Colonic mucosa (tissue), 4 donors: ENCODE measurements around the gene LRRK2. TPM values are rescaled to one million over a fixed set of nuclear protein-coding genes. Genes with fewer than 3 reads are reported as not detected.

Source experiments
- DNase-seq: peaks from one replicate; pipeline ENCODE4 v3.0.0-alpha.2; 2020
- H3K27ac ChIP-seq: fragments of 200-600 bp; one replicate; pipeline ENCODE4 v1.8.0; 2021
- H3K27me3 ChIP-seq: fragments of 200-600 bp; one replicate; pipeline ENCODE4 v1.8.0; 2021
- H3K36me3 ChIP-seq: fragments of 200-600 bp; one replicate; pipeline ENCODE4 v1.8.0; 2021
- H3K4me1 ChIP-seq: fragments of 200-600 bp; one replicate; pipeline ENCODE4 v1.8.0; 2021; ENCODE audit warnings: mild to moderate bottlenecking
- H3K4me3 ChIP-seq: fragments of 200-600 bp; one replicate; pipeline ENCODE4 v1.8.0; 2021
- H3K9ac ChIP-seq, 2 donors: one replicate each; pipeline ENCODE4 v1.7.0; 2013; ENCODE audit warnings: control low read depth in 2 of 2, low read depth in 2 of 2, low read length in 2 of 2
- H3K9me3 ChIP-seq: fragments of 200-600 bp; one replicate; pipeline ENCODE4 v1.8.0; 2021
- CTCF ChIP-seq: fragments of 200-600 bp; IDR thresholded peaks from one replicate; pipeline ENCODE4 v1.8.0; 2022; ENCODE audit warnings: antibody characterized with exemption, mild to moderate bottlenecking
- intact Hi-C: fragments of 100-400 bp; cut with DNase I; formaldehyde crosslinking; loops from one replicate; pipeline ENCODE4 v1.14.1; 2022
- total RNA-seq, 2 donors: library from RNA; stranded (reverse); fragmentation: NEBNext Ultra II Directional in 1 of 2; extraction: Animal tissue kit (Norgen Biotek cat#: 25700) in 1 of 2; gene quantifications; one replicate each; pipeline ENCODE4 v1.2.1, GENCODE V29; 2021
- donor health status: healthy.
- donor health status: DM: no; HTN: no; CAD: no.
- donor health status: DM: no; HTN: no; CAD: no.

Gene LRRK2
- total RNA-seq, 2 donors from 2014 or later = 1.7 to 4.1 TPM

- Histone ChIP-seq H3K27ac (no peak overlapping the region), H3K9me3 (no peaks in the 10 kb centered on the region), H3K4me3 (no peak overlapping the region), H3K36me3 (no peaks in the 10 kb centered on the region), H3K27me3 (no peaks in the 10 kb centered on the region), H3K4me1 (no peaks in the 10 kb centered on the region), H3K9ac (no peak overlapping the region)
- no peak for TF ChIP-seq CTCF
- intact Hi-C loops = no loop called here
- no peak for DNase-seq
These were observed 111.2 kb downstream of the LRRK2 start for GRCh38 chr12:40335991-40336390.

GRCh38 chr12:40336573-40337199 lies 111.9 kb downstream of the LRRK2 start:
- Histone ChIP-seq H3K9ac (no peak overlapping the region), H3K9me3 (no peaks in the 10 kb centered on the region), H3K27ac (no peak overlapping the region), H3K27me3 (no peaks in the 10 kb centered on the region), H3K4me3 (no peak overlapping the region), H3K4me1 (no peaks in the 10 kb centered on the region), H3K36me3 (no peaks in the 10 kb centered on the region)
- DNase-seq = no peak
- intact Hi-C loops = no loop called here
- peak; percentile 28 for TF ChIP-seq CTCF

GRCh38 chr12:40338071-40338470 lies 113.3 kb downstream of the LRRK2 start:
- intact Hi-C loops = no loop called here
- H3K9me3 ChIP-seq = no peaks in the 10 kb centered on the region
- no peaks in the 10 kb centered on the region for H3K27me3 ChIP-seq
- DNase-seq = no peak
- no peak overlapping the region for H3K9ac ChIP-seq
- no peak overlapping the region for H3K4me3 ChIP-seq
- H3K27ac ChIP-seq = no peak overlapping the region
- no peaks in the 10 kb centered on the region for H3K36me3 ChIP-seq
- TF ChIP-seq CTCF = no peak
- H3K4me1 ChIP-seq = no peaks in the 10 kb centered on the region

- H3K4me1 ChIP-seq = no peaks in the 10 kb centered on the region
- no peaks in the 10 kb centered on the region for H3K9me3 ChIP-seq
- no peak overlapping the region for H3K4me3 ChIP-seq
- H3K9ac ChIP-seq = no peak overlapping the region
- no peak for DNase-seq
- no peak overlapping the region for H3K27ac ChIP-seq
- no peaks in the 10 kb centered on the region for H3K27me3 ChIP-seq
- no peak for TF ChIP-seq CTCF
- no peaks in the 10 kb centered on the region for H3K36me3 ChIP-seq
- intact Hi-C loops = no loop called here
These were observed 113.8 kb downstream of the LRRK2 start for GRCh38 chr12:40338621-40339020.

- no peak for TF ChIP-seq CTCF
- H3K27ac ChIP-seq = no peak overlapping the region
- no peaks in the 10 kb centered on the region for H3K4me1 ChIP-seq
- no peaks in the 10 kb centered on the region for H3K27me3 ChIP-seq
- intact Hi-C loops = no loop called here
- DNase-seq = no peak
- H3K4me3 ChIP-seq = no peak overlapping the region
- H3K36me3 ChIP-seq = no peaks in the 10 kb centered on the region
- H3K9me3 ChIP-seq = no peaks in the 10 kb centered on the region
- H3K9ac ChIP-seq = no peak overlapping the region
These were observed 117.2 kb downstream of the LRRK2 start for GRCh38 chr12:40342010-40342409.
